Right forelimb (tissue), 1 donor: Measurements from ENCODE around the gene HOXD12.

Experiments used
- DNase-seq: peaks from one replicate; pipeline ENCODE4 v3.0.0-alpha.2; 2018

The HOXD12 gene

DNA sequence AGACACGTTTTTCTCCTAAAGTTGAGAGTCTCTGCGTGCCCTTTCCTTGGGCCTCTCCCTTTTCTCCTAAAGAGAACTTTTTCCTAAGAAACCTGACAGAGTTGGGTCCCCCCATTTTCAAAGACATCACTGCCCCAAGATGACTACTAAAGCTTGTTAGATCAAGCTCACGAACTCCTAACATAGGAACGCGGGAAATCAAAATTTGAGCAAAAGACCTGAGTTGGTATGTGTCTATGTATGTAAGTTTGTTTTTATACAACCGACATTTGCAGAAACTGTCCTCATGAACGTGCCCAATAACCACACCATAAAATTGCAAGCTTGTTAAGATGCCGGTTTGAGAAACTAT is 5.7 kb upstream of the HOXD12 start:
- DNase-seq: no peak

DNA sequence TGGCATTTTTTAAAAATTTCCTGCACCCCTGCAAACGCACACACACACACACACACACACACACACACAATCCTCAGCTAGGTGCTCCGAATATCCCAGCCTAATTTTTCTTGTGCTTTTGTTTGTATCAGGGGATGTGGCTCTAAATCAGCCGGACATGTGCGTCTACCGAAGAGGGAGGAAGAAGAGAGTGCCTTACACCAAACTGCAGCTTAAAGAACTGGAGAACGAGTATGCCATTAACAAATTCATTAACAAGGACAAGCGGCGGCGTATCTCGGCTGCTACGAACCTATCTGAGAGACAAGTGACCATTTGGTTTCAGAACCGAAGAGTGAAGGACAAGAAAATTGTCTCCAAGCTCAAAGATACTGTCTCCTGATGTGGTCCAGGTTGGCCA is 5.2 kb upstream of the HOXD12 start:
- DNase-seq: no peak

DNA sequence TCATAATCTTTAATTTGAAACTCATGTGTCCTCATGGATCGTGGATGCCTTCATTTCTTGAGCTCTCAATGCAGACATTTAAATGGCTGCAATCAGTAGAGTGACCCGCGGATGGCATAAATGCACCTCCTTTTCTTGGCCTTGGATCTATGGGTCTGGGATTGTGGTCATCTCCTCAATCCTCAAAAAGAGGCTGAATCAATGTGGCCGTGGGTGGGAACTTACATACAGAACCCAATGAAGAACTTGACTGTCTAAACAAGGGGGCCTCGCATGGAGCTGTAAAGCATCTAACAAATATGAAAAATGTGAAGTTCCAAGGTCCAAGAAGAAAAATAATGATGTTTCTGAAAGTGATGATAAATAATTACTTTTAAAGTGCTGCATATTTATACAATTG is 4.2 kb upstream of the HOXD12 start:
- DNase-seq: no peak

DNA sequence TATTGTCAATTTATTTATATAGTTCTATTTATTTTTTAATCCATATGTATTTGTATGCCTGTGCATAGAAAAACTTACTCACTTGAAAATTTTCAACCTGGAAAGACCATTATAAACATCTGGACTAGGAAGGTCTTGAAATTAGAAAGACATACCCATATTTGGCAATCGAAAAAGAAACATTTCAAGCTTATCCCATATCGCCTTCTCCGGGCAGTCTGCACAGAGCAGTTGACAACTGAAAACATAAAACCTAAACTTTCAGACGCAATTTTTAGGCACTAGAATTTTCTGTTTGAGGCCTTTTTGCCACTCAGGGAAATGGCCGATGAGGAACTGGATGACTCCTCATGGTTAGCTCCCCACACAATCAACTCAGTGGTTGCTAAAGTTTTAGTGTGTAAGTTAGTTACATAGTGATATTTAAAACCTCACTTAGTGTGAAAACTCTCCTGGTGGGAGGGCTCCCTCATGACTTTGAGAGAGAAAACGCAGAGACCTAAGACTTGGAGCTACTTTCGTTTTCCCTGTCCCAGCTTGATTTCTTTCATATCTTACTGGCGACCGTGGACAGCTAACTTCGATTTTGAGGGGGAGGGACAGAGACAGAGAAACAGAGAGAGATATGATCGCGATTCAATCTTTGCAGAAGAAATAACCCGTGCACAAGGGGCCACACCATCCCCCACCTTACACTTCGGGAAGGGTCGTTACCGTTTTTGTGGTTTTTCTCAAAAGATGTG is 3.2 kb upstream of the HOXD12 start:
- peak; percentile 61 for DNase-seq

DNA sequence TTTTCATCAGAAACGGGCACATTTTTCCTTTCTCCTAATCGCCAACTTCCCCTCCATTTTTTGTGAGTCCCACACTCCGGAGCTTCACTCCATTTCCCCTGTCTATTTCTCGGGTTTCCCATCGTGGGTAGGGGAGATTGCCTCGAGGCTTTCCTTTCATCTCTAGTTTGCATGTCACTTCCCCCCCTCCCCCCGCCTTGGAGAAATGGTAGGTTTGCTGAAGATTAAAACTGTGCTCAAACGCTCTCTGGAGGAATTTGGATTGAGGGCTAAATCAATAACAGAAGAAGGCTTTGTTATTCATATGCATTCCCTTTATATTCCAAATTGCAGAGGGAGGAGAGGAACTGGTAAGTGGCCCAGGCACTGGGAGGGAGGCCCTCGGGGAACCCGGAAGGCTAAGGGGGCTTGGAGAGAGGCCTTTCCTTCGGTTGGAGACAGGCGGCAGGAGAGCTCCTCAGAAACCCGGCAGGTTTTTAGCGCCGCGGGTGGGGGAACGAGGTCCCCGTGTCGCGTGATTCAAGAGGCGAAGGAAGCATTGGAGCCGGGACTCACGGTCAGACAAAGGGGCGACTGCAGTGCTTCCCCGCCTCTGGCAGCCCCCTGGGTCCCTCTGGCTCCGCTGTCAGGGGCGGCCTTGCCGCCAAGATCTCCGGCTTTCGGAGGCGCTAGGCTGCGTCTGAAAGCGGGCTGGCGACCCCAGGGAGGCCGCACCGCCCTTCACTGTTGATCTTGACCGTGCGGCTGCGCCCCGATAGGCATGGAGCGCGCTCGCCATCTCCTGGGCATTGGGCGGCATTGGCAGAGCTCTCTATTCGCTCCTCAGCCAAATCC is 2.4 kb upstream of the HOXD12 start:
- peak; percentile 85 for DNase-seq

DNA sequence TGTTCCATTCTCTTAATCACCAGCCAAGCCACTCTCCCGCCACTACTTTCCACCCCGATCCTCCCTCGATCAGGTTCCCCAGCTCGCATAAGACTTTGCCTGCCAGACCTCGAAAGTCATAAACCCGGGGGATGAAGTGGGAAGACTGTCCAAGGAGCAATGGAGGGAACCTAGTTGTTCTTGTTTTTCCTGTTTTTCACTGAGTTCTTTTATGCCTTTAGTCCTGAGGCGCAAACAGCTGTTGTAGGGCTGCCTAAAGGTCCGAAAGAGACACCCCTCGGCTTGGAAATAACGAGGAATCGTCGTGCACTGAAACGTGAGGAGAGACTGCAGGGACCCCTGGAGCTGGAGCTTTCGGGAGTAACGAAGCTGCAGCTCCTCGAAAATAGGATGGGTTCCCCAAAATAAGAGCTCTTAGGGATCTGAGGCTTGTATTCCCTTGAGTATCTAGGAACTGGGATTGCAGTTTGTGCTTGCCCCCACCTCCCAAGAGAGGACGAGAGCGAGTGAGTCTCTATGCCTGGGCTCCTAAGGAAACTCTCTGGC is 1.7 kb upstream of the HOXD12 start:
- no peak for DNase-seq

DNA sequence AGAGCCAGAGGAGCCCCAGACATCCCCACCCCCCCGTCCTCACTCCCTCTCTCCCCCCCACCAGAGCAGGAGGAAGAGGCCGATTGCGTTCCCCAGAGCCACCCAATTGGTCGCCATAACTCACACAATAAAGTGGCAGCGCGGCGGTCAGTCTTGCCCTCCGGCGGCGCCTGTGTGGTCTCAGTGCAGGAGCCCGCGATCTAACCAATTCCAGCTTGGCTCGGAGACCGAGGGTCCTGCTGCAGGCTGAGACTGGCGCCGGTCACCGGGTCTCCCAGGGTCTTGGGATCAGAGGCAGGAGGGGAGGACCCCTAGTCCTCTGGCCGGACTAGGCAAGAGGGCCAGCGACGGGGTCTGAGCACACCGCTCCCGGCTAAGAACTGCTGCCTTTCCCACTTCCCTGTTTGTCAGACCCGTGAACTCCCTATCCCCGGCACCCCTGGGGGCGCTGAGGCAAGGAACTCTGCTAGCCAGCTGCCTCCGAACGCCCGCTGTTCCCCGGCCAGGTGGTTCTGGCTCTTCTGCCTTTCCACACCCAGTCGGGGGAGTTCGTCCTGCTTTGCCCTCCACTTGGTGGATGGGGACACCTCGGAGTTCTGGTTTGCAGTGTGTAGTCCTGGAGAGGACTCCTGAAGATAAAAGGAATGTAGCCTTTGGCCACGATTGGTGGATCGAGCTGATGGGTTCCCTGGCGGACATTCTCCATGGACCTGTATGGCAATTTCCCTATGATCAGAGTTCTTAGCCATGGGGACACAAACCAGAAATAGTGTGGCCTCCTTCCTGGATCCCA is 1.0 kb upstream of the HOXD12 start:
- DNase-seq: peak; percentile 61

DNA sequence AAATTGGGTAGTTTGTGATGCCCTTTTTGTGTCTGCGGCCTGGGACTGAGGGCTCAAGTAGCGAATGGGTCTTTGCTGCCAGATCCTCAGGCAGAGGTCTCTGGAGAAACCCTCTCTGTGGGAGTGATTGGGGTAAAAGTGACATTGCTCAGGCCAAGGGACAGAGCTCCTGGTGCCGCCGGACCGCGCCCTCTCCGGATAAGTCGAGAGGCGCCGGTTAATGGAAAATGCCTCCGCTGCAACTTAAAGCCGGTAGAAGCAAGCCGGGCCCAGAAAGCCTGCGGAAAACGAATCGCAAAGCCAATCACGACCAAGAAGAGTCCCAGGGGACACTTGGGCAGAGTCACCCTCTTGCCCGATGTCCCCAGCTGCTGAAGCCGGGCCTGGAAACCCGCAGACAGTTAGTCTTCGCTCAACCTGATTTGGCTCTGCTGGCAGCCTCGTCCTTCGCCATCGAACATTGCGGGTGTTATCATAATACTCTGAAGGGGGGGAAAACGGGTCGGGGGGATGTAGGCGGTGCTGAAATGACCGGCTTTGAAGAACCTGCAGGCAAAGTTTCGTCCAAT is 352 bp upstream of the HOXD12 start:
- no peak for DNase-seq

DNA sequence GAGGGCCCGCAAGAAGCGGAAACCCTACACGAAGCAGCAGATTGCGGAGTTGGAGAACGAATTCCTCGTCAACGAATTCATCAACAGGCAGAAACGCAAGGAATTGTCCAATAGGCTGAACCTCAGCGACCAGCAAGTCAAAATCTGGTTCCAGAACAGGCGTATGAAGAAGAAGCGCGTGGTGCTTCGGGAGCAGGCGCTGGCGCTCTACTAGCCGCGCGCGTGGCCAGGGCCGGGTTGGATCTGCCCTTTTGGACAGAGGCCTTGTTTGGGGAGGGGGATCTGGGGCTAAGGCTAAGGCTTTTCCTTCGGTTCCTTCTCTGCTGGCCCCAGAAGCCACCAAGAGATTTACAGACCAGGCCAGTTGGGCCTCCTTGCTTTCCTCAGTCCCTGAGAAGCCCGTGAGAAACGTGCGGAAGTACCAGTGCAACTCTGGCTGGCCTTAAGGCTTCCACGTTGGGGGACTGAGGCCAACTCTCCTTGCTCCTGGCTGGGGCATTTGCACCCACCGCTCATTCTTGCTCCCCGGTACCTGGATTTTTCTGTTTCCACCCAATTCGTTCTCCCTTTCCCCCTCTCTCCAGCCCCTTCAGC is 1.0 kb downstream of the HOXD12 start:
- DNase-seq: no peak

DNA sequence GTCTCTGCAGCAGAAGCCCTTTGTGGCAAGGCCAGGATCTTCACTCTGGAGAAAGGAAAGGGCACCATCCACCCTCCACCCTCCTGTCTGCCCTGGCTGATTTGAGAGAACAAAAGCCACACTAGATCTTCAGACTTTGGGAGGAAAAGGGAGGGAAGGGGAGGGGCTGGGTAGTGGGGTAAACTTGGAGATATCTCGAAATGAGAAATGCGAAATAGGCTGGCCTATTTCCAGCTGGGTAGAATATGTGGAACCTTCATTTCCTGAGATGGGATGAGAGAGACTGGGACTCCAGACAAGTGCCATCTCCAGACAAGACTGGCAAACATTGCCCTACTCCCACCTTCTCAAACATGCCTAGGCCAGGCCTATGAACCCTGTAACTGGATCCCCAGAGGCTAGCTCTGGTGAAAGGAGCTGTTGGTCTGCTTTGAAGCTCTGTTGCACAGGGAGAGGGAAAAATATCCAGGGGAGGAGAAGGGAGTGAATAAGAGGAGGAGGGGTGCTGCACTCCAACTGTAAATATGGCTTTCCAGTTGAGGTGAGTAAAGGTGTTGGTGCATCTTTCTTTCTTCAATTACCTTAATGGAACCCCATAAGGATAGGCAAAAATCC is 1.7 kb downstream of the HOXD12 start:
- DNase-seq: peak; percentile 35

DNA sequence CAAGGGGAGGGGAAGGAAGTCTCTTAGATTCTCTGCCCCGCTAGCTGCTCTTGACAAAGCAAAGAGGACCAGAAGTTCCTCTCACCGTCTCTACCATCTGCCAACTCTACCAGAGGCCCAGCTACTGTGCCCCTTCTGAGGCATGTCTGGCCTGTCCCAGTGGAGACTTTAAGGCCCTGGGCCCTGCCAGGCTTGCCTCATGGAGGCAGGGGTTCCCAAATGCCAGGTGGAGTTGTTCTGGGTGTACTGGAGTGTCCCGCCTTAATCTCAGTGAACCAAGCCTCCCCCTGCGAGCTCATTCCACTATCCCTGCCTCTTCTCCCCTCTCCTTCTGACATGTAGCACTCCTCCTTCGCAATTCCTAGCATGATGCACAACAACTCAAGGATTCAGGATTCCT is 2.2 kb downstream of the HOXD12 start:
- DNase-seq: peak; percentile 43

DNA sequence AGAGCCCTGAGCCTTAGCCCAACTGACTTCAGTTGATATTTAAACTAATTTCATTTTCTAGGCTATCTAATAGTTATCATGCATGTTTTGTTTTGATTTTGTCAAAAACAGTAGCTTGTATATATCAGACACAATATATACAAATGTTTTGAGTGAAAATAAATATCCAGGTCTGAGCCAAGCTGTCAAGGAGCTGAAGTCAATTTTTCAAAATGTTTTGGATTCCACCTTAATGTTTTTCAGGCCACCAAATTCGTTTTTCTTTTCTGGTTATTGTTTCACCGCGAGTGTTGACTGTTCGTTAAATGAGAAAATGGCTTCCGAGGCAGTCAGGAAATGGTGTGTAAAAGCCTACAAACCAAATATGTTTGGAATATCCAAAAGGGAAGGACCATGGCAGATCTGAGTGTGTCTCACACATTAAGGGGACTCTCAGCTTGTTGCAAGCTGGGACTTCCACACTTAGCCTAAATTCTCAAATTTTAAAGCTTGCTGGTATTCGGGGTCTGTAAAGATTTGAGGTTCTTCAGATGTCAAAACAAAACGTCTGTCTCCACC is 2.8 kb downstream of the HOXD12 start:
- no peak for DNase-seq

DNA sequence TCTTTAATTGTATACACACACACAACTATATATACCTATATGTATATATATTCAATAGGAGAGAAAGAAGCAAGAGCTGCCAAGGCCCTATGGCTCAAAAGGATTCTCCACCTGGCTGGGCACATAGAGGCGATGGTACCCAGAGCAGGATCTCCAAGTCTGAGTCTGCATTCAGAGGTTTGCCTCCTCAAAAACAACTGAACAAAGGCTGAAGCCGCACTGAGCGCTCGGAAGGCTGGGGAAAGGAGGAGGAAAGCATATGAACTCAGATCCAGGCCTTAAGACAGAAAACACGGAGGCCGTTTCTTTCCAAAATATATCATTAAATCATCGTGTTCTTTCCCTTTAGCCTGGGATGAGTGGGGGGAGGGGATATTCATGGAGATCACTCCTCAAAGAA is 3.6 kb downstream of the HOXD12 start:
- DNase-seq: no peak

DNA sequence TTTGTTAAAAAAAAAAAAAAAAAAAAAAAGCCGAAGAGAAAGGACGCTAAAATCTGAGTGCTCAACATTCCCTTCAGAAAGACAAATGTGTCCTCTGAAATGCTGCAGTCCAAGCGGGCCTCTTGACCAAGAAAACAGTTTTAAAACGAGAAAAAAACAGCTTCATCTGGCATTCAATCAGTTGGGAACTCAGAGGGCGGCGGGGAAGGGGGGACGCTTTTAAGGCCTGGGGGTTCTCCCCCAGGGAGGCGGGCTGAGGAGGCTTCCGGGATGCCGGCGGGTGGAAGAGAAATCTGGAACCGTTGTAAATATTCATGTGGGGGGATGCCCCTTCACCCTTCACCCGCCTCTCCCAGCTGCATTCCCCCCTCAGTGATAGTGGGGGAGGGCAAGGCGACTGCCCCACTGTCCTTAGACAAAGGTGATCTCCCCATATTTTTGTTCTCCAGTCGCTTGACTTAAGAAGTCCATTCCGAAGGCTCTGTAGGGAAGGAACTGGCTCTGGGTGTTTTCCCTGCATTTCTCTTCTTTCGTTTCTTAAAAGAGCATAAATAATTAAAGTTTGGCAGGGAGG is 4.2 kb downstream of the HOXD12 start:
- DNase-seq: no peak

DNA sequence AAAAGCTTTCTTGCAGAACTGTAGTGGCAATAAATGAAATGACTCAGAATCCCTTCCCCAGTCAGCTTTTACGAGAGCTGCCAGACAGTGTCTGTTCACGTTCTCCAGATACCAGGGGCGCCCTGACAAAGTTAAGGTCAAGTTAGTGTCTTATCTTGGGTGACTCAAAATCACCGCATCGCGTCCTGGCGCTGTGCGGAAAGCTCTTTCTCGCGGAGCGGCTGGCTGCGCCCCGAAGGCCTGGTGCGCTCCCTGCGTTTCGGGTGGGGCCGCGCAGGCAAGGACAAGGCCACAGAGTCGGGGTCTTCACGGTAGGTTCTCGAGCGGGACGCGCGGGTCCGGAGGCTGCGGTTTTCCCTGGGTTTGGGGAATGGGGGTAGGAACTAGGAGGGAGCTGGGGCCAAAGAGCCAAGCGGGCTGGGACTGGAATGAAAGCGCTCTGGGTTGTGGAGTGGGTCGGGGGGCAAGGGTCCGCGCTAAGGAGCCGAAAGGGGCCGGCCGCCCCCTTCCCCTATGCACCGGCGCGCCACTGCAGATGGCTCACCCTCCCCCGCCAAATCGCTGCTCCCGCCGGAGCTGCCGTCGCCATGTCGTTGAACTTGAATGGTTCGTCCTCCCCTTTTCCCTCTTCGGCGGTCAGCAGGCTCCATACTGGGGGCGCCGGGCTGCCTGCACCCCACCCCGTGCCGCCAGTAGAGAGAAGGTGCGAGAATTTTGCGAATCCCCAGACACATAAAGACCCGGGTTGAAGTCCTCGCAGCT is 4.9 kb downstream of the HOXD12 start:
- DNase-seq: peak; percentile 67

DNA sequence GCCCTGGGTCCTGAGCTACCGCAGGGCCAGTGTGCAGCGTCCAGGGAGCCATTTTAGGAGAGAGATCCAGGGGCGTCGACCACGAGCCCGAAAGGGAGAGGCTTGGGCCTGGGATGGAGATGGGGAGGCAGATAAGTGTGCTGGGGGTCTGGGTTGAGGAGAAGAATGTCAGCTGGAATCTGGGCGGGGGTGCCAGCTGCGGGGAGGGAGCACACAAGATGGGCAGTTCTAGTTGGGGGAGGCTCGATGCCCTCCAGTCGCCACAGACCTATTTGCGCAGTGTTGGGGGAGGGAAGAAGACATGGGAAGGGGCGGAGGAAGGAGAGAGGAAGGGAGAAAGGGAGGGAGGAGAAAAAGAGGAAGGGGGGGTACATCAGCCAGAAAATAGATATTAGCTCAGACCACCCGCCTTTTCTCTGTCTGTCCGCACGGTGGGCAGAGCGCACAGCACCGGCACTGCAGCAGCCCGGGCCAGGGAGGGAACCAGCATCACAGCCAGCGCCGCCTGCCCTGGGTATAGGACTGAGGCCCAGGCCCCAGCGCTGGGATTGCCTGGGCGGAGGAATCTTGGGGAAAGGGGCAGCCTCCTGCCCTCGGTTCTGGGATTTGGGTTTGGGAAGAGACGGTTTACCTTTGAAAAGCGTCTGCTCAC is 5.6 kb downstream of the HOXD12 start:
- DNase-seq: peak; percentile 68

DNA sequence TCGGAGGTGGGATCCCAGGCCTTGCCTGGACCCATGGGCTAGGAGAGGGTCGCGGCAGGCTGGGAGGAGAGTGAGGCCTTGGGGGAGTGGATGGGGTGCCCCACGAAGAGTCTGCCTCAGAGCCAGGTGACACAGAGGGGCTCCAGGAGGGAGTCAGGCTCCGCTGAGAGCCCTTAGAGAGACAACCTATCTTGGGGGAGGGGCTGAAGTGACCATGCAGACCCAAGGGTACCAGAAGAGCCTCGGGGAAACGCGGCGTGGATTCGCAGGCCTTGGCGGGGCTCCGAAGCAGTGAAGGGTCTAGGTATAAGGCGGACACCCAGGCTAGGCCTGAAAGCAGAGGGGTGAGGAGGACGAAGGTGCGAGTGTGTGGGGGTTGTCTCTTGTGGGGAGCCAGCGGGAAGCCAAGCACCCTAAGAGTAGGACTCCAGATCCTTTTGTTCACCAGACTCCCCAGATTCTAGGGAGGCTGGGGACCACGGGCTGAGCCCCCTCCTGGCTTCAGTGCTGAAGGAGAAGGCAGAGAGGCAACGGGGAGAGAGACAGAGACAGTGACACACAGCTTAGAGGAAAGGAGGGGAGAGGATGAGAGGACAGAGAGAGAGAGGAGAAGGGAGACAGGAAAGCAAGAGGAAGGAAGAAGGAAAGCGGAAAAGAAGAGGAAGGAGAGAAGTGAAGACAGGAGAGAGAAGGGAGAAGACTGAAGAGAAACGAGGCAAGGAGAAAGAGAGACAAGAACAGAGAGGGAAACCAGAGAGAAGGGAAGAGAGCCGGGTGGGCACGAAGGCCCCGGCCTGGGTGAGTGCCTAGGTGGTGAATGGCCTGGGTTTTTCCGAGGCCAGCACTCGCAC is 6.4 kb downstream of the HOXD12 start:
- no peak for DNase-seq

DNA sequence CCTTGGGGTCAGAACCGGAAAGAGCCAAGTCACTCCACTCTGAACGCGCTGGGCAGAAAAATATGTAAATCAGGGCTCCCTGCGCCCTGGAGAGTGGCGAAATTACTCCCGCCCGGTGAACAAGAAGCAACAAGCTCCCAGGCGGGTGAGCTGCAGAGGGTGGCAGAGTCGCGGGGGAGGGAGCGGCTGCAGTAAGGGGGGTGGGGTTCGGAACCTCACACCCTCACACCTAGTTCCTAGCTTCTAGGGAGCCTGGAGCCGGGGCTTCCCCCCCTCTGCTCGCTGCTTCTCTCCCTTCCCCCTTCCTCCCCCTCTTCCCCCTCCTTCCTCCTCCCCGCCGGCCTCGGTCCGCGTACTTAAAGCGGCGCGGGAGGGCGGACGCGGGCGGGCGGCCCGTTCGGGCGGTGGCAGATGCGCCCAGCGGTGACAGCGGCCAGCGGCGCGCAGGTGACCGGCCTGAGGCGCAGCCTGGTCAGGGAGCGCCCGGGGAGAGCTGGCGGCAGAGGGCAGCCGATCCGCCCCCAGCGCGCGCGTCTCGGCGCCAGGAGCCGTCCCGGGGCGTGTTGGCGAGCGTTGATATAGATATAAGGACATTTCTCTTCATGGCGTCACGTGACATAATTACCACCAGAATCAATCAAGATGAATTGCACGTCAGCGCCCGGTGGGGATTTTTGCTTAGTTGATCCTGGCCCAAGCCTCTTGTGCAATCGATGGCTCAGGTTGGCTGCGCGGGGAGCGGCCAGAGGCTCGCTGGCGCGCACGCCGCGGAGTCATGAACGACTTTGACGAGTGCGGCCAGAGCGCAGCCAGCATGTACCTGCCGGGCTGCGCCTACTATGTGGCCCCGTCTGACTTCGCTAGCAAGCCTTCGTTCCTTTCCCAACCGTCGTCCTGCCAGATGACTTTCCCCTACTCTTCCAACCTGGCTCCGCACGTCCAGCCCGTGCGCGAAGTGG is 7.3 kb downstream of the HOXD12 start, which contains the start of gene HOXD11:
Gene HOXD11 (plus strand): TSS at position 700 of the 959 bp plus-strand sequence. CDS start 76 bp downstream, at position 776.
- peak; percentile 78 for DNase-seq
